NCI-H446 (cell line): Measurements from ENCODE around the gene CD34.

ENCODE experiments used
- DNase-seq, 2 experiments: peaks; one replicate each; lab custom pipeline; 2025; lab: John Stamatoyannopoulos, UW

Gene CD34

DNA sequence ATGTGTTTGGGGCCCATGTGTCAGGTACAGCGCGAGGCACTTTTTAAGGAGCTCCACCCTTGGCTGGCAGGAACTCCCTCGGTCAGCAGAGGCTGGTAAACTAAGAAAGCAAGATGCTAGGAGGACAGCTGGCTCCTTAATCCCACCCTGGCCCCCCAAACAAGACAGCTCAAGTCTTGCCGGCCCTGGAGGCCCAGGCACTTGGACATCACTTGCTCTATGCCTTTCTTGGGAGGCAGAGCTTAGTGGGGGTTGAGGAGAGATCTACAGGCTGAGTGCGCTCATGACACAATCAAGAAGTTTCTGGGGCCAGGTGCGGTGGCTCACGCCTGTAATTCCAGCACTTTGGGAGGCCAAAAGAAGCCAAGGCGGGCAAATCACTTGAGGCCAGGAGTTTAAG, 78.1 kb downstream of the CD34 start:
- DNase-seq, result no peak

DNA sequence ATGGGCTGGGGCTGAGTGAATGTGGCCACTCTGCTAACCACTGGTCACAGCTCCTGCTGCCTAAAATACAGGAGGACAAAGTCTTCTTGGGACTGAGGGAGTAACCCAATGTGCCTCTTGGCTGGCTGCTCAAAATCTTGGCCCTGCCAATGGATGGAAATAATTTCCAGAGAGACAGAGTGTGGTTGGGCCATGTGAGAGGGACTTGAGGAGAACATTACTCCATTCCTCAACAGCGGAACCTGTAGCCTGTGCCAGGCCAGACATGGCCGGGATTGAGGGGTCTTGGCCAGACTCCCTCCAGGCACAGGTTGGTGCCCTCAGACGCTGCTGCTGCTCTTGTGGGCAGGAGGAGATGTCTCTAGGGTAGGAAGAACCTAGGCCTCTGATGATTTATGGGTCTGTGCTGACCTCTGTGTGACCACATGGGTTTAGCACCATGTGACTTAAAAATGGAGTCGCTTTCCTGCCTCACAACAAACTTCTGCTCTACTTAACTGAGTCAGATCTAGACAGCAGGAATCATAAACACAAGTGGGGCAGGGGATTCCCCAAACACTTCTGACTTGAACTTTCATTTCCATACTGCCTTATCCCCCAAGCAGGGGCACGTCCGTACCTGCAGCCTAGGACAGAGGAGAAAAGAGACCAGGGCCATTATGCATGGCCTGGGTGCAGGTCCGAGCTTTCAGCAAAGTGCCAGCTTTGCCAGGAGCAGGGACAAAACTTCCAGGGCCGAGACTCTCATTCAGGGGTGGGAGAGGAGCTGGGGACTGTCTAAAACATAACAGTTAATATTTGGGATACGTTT, 79.2 kb downstream of the CD34 start:
- DNase-seq, result no peak
